Renal cortical epithelial cell (primary cell): ENCODE results near the gene A3GALT2. TPM values are rescaled to one million over a fixed set of nuclear protein-coding genes. Genes with fewer than 3 reads are reported as not detected.
A peak's percentile ranks its signal among the peaks of the same experiment; 100 is the strongest.

Experiments used
- DNase-seq: peaks from one replicate; pipeline ENCODE4 v3.0.0-alpha.2; 2011; ENCODE audit warnings: low read depth
- total RNA-seq: library from RNA; depleted of rRNA; stranded (reverse); fragments of >200 nt; gene quantifications from 2 replicates; pipeline ENCODE4 v1.2.3, GENCODE V29; 2014

A3GALT2 gene
- total RNA-seq, 1 donor from 2014 or later: not detected

- no peak for DNase-seq
Measured at GRCh38 chr1:33350611-33351280, 29.8 kb upstream of the A3GALT2 start.

DNA sequence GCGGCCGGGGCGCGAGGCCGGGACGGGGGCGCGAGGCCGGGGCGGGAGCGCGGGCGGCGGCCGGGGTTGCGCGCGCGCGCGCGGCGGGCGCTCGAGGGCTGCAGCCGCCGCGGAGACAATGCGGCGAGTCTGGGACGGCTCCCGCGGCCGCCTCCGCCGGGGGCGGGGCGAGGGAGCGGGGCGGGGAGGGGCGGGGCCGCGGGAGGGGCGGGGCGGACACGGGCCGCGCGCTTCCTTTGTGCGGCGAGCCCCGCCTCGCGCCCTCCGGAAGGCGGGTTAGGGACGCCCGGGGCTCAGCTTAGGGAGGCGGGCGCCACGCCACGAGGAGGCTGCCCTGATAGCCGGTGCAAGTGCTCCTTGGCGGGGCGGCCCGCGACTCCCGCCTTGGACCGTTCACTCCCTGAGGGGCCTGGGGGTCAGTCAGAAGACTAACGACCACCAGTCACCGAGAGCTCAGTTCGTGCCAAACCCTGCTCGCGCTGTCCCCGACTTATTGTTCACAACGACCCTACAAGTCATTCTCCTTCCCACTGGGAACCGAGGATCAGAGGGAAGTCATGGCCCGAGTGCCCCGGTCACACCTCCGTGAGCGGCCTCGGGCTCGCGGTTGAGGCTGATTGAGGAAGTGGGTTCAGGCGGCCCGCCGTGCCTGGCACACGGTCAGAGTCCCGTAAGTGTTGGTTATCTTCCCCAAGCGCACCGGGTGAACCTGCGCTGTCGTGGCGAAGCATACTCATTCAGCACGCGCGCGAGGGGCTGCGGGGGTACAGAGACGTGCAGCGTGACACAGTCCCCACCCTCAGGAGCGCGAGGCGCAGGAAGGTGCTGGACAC, 29.1 kb upstream of the A3GALT2 start:
- peak; percentile 52 for DNase-seq

GRCh38 chr1:33349081-33349759, 28.3 kb upstream of the A3GALT2 start:
- DNase-seq: no peak

DNA sequence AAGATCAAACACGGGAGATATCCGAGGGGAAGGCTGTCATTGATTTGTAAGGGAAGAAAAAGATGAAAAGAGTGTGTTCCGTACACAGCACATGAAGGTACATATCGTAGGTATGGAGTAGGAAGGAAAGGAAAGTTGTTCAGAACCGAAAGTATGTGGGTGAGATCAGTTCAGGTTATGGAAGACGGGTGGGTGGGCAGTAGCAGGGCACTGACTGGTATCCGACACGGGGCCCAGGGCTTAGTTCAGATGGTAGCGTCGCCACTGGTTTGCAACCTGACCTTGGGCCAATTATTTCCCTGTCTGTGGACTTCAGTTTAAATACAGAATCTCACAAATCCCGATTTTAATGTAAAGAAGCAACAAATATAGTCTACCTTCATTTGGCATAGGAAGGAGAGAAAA, 27.8 kb upstream of the A3GALT2 start:
- no peak for DNase-seq

GRCh38 chr1:33348194-33348593, 27.3 kb upstream of the A3GALT2 start:
- peak; percentile 66 for DNase-seq

DNA sequence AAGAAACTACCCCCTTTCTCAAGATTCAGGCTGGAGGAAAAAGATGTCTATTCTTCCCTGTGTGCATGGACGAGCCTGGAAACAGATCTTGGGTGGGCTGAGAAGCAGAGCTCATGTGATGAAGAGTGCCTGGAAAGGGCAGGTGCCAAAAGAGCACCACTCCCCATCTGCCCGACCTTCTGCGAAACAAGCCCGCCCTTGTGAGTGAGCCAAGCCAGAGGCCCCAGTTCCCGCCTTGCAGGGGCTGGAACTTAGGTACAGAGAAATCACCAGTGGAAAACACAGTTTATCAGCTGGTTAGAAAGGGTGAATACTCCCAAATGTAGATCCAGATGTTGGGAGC, 26.7 kb upstream of the A3GALT2 start:
- no peak for DNase-seq

GRCh38 chr1:33346927-33347649, 26.2 kb upstream of the A3GALT2 start:
- peak; percentile 91 for DNase-seq

DNA sequence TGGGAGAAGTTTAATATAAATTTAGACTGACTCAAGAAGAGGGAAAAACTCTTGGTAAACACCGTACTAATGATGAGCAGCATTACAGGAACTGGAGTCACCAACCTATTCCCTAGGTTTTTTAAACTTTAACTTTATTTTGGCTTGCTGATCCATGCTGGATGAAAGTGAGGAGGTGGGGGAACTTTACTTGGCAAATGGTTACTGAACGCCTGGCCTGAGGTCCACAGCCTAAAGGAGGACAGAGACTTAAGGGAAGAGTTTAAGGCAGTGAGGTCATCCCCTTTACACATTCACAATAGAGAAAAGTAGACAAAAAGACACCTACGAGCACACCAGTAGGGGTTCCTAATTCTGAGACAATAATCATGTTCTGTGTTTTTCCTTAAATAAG, 25.6 kb upstream of the A3GALT2 start:
- peak; percentile 64 for DNase-seq

DNA sequence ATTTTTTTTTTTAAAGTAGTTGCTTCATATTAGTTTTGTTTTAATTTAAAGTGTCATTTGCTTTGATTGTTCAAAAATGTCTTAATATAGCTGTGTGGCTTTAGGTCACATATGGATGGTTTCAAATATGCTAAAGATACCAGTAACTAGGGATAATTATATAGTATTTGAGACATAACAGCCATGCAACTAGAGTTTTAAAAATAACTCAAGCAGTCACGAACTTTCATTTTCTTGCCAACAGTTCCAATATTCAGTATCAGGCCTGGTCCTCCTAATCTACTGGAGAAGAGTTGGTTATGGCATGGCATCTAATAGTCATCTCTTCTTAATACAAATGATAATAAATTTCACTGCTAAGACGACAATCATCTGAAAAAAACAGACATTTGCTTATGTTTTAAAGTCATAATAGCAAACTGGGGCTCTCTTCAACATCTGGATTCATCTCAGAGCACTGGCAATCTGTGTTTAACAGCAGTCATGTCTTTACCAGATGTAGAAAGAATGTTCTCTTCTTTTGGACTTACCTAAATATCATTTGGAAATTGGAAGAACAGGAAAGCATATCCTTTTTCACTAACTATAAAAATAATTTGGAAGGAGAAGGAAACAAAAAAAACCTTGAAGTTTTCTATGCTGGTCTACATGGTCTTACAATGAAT, 24.1 kb upstream of the A3GALT2 start:
- DNase-seq: no peak

DNA sequence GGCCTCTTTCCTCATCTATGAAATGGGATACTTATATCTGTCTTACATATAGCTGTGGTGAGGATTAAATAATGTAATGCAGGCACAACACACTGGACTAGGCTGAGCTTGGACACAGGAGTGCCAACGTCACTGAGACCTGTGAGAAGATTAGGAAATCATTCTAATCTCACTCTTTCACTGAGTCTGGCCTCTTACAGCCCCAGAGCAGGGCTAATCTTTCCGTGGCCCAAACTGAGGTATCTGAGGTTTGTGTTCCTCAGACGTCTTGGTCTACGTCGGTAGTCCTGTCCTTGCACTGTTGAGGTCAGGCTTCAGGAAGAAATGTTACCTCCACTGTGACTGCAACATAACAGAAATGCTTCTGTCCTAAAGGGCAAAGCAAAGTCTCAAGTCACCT, 22.6 kb upstream of the A3GALT2 start:
- DNase-seq: no peak

GRCh38 chr1:33342041-33342723, 21.3 kb upstream of the A3GALT2 start:
- peak; percentile 99 for DNase-seq

- peak; percentile 59 for DNase-seq
Measured at GRCh38 chr1:33341190-33341589, 20.3 kb upstream of the A3GALT2 start.

DNA sequence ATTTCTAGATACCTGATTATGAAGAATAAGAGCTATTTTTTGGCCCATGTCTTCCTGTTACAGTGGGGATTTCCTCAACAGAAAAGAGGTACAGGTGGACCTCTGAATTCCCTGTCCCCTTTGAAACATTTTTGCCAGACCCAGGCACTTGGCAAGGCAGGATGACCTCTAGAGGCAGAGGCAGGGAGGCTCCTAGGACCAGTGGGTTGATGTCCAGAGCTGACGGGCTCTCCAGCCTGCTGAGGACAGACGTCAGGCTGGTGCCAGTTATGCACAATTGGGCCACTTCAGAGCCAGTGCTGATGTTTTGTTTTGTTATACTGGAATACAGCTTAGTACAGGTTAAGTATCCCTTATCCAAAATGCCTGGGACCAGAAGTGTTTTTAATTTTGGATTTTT, 18.5 kb upstream of the A3GALT2 start:
- DNase-seq: no peak

DNA sequence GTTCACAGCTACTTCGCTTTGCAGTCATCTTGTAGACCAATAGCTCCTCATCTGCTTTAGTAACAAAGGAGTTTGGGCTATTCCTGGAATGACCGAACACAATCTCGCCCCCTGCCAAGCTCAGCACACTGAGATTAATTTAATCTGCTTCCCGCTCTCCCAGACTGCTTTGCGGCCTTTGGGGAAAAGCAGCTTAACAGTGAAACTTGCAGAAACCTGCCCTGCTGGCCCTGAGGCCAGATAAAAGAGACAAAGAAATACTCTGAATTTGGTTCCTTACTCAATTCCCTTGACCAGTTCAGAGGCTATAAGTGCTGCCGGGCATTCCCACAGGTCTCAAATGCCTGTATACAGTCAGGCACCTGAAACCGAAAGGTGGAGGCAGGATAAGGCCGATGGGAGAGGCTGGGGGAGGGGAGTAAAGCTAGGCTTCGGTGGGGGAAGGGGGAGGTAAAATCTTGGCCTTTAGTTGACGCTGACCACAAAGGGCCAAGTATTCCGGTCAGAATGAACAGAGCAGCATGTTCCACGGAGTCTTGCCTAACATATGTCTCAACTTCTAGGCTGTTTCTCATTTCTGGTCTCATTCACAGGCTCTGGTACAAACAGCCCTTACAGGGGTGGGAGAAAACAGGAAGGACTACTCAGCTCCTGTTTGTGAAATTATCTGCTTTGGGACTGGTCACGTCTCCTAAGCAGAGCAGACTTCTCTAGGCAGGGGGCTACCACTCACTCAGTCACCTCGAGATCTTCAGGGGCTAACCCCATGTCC, 17.7 kb upstream of the A3GALT2 start:
- peak; percentile 96 for DNase-seq

- peak; percentile 59 for DNase-seq
Measured at GRCh38 chr1:33338048-33338439, 17.1 kb upstream of the A3GALT2 start.

DNA sequence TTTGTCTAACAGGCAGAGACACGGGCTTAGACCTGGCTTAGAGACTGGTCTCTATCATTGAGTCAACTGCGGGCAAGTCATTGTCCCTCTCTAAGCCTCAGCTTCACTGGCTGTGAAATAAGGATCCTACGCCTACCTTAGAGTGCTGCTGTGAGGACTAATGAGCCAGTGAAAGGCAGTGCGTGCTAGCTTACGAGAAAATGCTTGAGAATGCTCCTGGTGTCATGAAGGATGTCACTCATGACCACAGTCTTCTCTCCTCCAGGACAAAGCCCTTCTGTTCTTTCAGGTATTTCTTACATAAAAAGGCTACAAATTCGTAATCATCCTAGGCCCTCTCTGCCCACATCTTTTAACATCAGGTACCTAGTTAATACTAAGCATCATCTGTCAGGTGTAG, 16.5 kb upstream of the A3GALT2 start:
- DNase-seq: no peak

GRCh38 chr1:33336580-33336979, 15.7 kb upstream of the A3GALT2 start:
- no peak for DNase-seq

GRCh38 chr1:33335020-33335419, 14.1 kb upstream of the A3GALT2 start:
- no peak for DNase-seq

GRCh38 chr1:33334081-33334552, 13.2 kb upstream of the A3GALT2 start:
- DNase-seq: no peak

- DNase-seq: no peak
Measured at GRCh38 chr1:33332881-33333280, 12.0 kb upstream of the A3GALT2 start.
